SU-DHL-6 (cell line): Measurements from ENCODE around the gene CDC16.

Source experiments
- CTCF ChIP-seq: fragments of 200-600 bp; sonication (generic); IDR thresholded peaks from one replicate; pipeline ENCODE4 v1.5.1; 2017; ENCODE audit warnings: antibody characterized with exemption, mild to moderate bottlenecking, low read length, moderate library complexity; ENCODE audit not compliant: insufficient read depth, poor library complexity, severe bottlenecking
- EZH2phosphoT487 ChIP-seq: fragments of 200-600 bp; sonication (generic), shearing (Covaris generic); conservative IDR thresholded peaks from 2 replicates; pipeline ENCODE4 v1.6.1; 2018; ENCODE audit warnings: mild to moderate bottlenecking, antibody characterized with exemption, low read length, moderate library complexity, mixed read lengths

GRCh38 chr13:114259374-114259773 is 24.7 kb downstream of the CDC16 start:
- TF ChIP-seq CTCF (no peak), EZH2phosphoT487 (no peak)
